HG03520 (cell line): Measurements from ENCODE around the gene ATXN2.

Source experiments
- ATAC-seq: cut with Tn5 transposase; IDR thresholded peaks from one replicate; pipeline ENCODE4 v1.9.1; 2021; ENCODE audit warnings: mild to moderate bottlenecking, moderate library complexity; ENCODE audit not compliant: unreplicated experiment

ATXN2 gene

GRCh38 chr12:111453071-111453989 is 145.8 kb downstream of the ATXN2 start:
- ATAC-seq, result no peak

GRCh38 chr12:111451649-111452129 is 147.4 kb downstream of the ATXN2 start:
- ATAC-seq, result no peak

GRCh38 chr12:111451232-111451631 is 147.9 kb downstream of the ATXN2 start:
- no peak for ATAC-seq

- ATAC-seq, result no peak
These were observed 148.4 kb downstream of the ATXN2 start for GRCh38 chr12:111450676-111451075.

GRCh38 chr12:111448846-111449790 is 150.0 kb downstream of the ATXN2 start:
- ATAC-seq, result no peak

- no peak for ATAC-seq
These were observed 150.8 kb downstream of the ATXN2 start for GRCh38 chr12:111448266-111448830.

GRCh38 chr12:111447571-111448265 is 151.4 kb downstream of the ATXN2 start:
- no peak for ATAC-seq

- ATAC-seq, result no peak
These were observed 152.2 kb downstream of the ATXN2 start for GRCh38 chr12:111446631-111447570.

- no peak for ATAC-seq
These were observed 153.2 kb downstream of the ATXN2 start for GRCh38 chr12:111445726-111446581.

GRCh38 chr12:111444925-111445725 is 154.0 kb downstream of the ATXN2 start:
- peak; percentile 81 for ATAC-seq

- ATAC-seq, result peak; percentile 31
These were observed 154.7 kb downstream of the ATXN2 start for GRCh38 chr12:111444314-111444924.

GRCh38 chr12:111443586-111443985 is 155.5 kb downstream of the ATXN2 start:
- ATAC-seq, result no peak

GRCh38 chr12:111443086-111443485 is 156.0 kb downstream of the ATXN2 start:
- ATAC-seq, result no peak

- ATAC-seq, result no peak
These were observed 156.6 kb downstream of the ATXN2 start for GRCh38 chr12:111442301-111443045.

- no peak for ATAC-seq
These were observed 157.8 kb downstream of the ATXN2 start for GRCh38 chr12:111441107-111441928.

- no peak for ATAC-seq
These were observed 158.5 kb downstream of the ATXN2 start for GRCh38 chr12:111440631-111441030.
